ENCODE results near the gene PRR35.
A peak's percentile ranks its signal among the peaks of the same experiment; 100 is the strongest.

PRR35 gene

GRCh38 chr16:609316-609715 is 49.1 kb downstream of the PRR35 start:
- no peaks in the 10 kb centered on the region for H3K27me3 ChIP-seq (ENCODE audit: insufficient read depth, poor library complexity, severe bottlenecking)
- H3K4me3 ChIP-seq (replicated peaks; ENCODE audit: insufficient read depth, low read length), result no peak overlapping the region
- no peak overlapping the region for H3K27ac ChIP-seq (replicated peaks)
- no peak for DNase-seq (ENCODE audit: low read depth in 1 of 2, low spot score in 1 of 2)
- no peak for TF ChIP-seq POLR2AphosphoS5 (IDR thresholded peaks at IDR 0.05; ENCODE audit: low read depth)
- no peak for TF ChIP-seq CTCF (IDR thresholded peaks at IDR 0.05; ENCODE audit: insufficient read depth, low read length)
- TF ChIP-seq REST (IDR thresholded peaks at IDR 0.05; ENCODE audit: insufficient replicate concordance, low read depth), result no peak
- no peak for TF ChIP-seq SPI1 (IDR thresholded peaks at IDR 0.05; ENCODE audit: borderline replicate concordance, low read depth)
- TF ChIP-seq GABPA (IDR thresholded peaks at IDR 0.05; ENCODE audit: low read depth), result no peak

GRCh38 chr16:609984-610383 is 49.8 kb downstream of the PRR35 start:
- H3K27me3 ChIP-seq (ENCODE audit: insufficient read depth, poor library complexity, severe bottlenecking), result no peaks in the 10 kb centered on the region
- no peak for DNase-seq (ENCODE audit: low read depth in 1 of 2, low spot score in 1 of 2)
- H3K27ac ChIP-seq (replicated peaks), result no peak overlapping the region
- no peak overlapping the region for H3K4me3 ChIP-seq (replicated peaks; ENCODE audit: insufficient read depth, low read length)
- TF ChIP-seq GABPA (IDR thresholded peaks at IDR 0.05; ENCODE audit: low read depth) (no peak), POLR2AphosphoS5 (IDR thresholded peaks at IDR 0.05; ENCODE audit: low read depth) (no peak), CTCF (IDR thresholded peaks at IDR 0.05; ENCODE audit: insufficient read depth, low read length) (no peak), SPI1 (IDR thresholded peaks at IDR 0.05; ENCODE audit: borderline replicate concordance, low read depth) (no peak), REST (IDR thresholded peaks at IDR 0.05; ENCODE audit: insufficient replicate concordance, low read depth) (no peak)

- TF ChIP-seq CTCF (IDR thresholded peaks at IDR 0.05; ENCODE audit: insufficient read depth, low read length) (peak; percentile 48), SPI1 (IDR thresholded peaks at IDR 0.05; ENCODE audit: borderline replicate concordance, low read depth) (no peak), POLR2AphosphoS5 (IDR thresholded peaks at IDR 0.05; ENCODE audit: low read depth) (no peak)
- no peak overlapping the region for H3K4me3 ChIP-seq (replicated peaks; ENCODE audit: insufficient read depth, low read length)
- H3K27me3 ChIP-seq (ENCODE audit: insufficient read depth, poor library complexity, severe bottlenecking), result no peaks in the 10 kb centered on the region
- DNase-seq (ENCODE audit: low read depth in 1 of 2, low spot score in 1 of 2), result no peak
- no peak overlapping the region for H3K27ac ChIP-seq (replicated peaks)
Measured at GRCh38 chr16:610513-611381, 50.6 kb downstream of the PRR35 start.
